BLaER1 (cell line): ENCODE results near the gene APC.
"Not testable (repeated sequence)": the region's sequence is repeated elsewhere in the genome, so short reads cannot be mapped to it uniquely, and the experiment has no call there.

Experiments used
- H3K27ac ChIP-seq: shearing (Covaris generic); formaldehyde crosslinking; 2 replicates; pipeline ENCODE4 v1.8.1; 2022
- H3K27me3 ChIP-seq: shearing (Covaris generic); formaldehyde crosslinking; 2 replicates; pipeline ENCODE4 v1.8.1; 2022
- H3K36me3 ChIP-seq: shearing (Covaris generic); formaldehyde crosslinking; 2 replicates; pipeline ENCODE4 v1.8.1; 2022
- H3K4me1 ChIP-seq: shearing (Covaris generic); formaldehyde crosslinking; 2 replicates; pipeline ENCODE4 v1.8.1; 2022
- H3K4me2 ChIP-seq: shearing (Covaris generic); formaldehyde crosslinking; 2 replicates; pipeline ENCODE4 v1.8.1; 2022
- H3K4me3 ChIP-seq: shearing (Covaris generic); formaldehyde crosslinking; 2 replicates; pipeline ENCODE4 v1.8.1; 2022
- H3K9ac ChIP-seq: shearing (Covaris generic); formaldehyde crosslinking; 2 replicates; pipeline ENCODE4 v1.8.1; 2022
- H3K9me3 ChIP-seq: shearing (Covaris generic); formaldehyde crosslinking; 2 replicates; pipeline ENCODE4 v1.8.1; 2022
- H4K20me1 ChIP-seq: shearing (Covaris generic); formaldehyde crosslinking; 2 replicates; pipeline ENCODE4 v1.8.1; 2022
- Cebpa-rat ChIP-seq: shearing (Covaris generic); IDR thresholded peaks from 2 replicates; pipeline ENCODE4 v1.8.1; 2022

Gene APC

DNA sequence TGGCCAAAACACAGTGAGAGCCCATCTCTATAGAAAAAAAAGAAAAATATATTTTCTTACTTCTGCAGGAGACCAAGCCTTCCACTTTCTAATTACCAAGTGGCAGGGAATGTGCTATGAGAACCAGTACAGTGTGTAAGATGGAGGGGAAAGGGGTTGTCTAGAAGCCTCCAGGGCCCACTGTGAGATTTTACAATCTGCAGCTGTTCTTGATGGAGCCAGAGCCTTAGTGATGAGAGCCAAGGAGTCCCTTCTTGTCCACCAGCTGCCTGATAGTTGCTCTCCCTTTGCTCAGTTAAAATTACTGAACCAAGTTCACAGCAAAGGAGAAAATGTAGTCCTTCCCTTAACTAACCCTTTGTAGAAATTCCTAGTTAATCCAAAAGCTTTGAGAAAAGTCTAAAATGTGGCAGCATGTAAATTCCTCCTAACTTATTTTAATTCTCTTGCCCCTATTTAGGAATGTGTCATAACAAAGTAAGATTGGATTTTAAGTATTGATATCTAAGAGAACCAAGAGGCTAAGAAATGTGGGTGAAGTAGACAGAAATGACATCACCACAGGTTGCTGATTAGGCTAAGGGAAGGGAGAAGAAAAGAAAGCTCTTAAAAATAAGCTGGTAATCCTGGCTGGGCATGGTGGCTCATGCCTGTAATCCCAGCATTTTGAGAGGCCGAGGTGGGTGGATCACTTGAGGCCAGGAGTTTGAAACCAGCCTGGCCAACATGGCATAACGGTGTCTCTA lies 142.7 kb downstream of the APC start:
- no peak overlapping the region for H3K4me3 ChIP-seq
- H3K4me1 ChIP-seq, result no peaks in the 10 kb centered on the region; the same call in 1 of the 2 replicates
- no peak overlapping the region for H3K4me2 ChIP-seq
- TF ChIP-seq Cebpa-rat, result no peak
- no peak overlapping the region for H3K27ac ChIP-seq
- H3K9ac ChIP-seq, result no peak overlapping the region
- peaks cover 64% of the 10 kb centered on the region; the same call in 1 of the 2 replicates for H4K20me1 ChIP-seq
- H3K27me3 ChIP-seq, result no peaks in the 10 kb centered on the region
- peaks cover 95% of the 10 kb centered on the region for H3K36me3 ChIP-seq
- no peaks in the 10 kb centered on the region for H3K9me3 ChIP-seq

DNA sequence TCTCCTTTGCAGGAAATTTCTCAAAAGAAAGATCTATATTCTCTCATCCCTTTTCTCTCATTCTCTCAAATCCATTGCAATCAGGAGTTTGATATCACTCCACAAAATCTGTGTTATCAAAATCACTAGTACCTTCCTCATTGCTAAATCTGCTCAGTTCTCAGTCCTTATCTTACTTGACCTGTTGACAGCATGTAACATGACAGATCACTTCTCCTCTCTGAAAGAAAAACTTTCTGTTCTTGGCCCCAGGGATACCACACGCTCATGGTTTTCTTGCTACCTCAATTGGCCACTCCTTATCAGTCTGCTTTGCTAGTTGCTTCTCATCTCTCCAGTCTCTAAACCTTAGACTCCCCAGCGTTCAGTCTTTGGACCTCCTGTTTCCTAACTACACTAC lies 145.5 kb downstream of the APC start:
- Histone ChIP-seq H3K9me3 (no peaks in the 10 kb centered on the region), H3K36me3 (peaks cover 96% of the 10 kb centered on the region)

DNA sequence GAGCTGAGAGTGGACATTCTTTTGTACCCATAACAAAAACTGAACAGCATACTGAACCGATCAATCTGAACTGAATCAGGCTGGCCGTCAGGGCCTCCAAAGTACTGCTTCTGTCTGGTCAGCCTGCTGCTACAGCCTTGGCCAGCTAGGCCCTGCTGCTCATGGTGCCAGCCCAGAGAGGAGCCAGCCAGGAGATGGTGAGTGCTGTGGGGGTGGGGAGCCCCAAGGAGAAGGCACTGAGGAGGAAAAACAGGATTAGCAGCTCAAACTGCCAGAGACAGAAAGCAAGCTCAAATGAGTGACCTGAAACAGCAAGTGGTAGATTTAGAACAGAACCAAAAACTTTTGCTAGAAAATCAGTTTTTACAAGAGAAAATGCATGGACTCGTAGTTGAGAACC lies 147.3 kb downstream of the APC start:
- no peak for TF ChIP-seq Cebpa-rat
- no peaks in the 10 kb centered on the region for H3K27me3 ChIP-seq
- H3K9me3 ChIP-seq, result no peaks in the 10 kb centered on the region
- no peak overlapping the region for H3K27ac ChIP-seq
- H3K4me2 ChIP-seq, result no peak overlapping the region
- H4K20me1 ChIP-seq, result peaks cover 66% of the 10 kb centered on the region; the same call in 1 of the 2 replicates
- H3K9ac ChIP-seq, result no peak overlapping the region
- no peak overlapping the region for H3K4me3 ChIP-seq
- H3K36me3 ChIP-seq, result peaks cover 93% of the 10 kb centered on the region
- H3K4me1 ChIP-seq, result peaks cover 10% of the 10 kb centered on the region; the same call in 1 of the 2 replicates

More for the DNA sequence above, 145.5 kb downstream of the APC start:
- Histone ChIP-seq H4K20me1 (peaks cover 72% of the 10 kb centered on the region; the same call in 1 of the 2 replicates), H3K9ac (no peak overlapping the region), H3K27me3 (no peaks in the 10 kb centered on the region), H3K4me2 (no peak overlapping the region), H3K27ac (no peak overlapping the region), H3K4me1 (peaks cover 10% of the 10 kb centered on the region), H3K4me3 (no peak overlapping the region)
- TF ChIP-seq Cebpa-rat, result no peak

DNA sequence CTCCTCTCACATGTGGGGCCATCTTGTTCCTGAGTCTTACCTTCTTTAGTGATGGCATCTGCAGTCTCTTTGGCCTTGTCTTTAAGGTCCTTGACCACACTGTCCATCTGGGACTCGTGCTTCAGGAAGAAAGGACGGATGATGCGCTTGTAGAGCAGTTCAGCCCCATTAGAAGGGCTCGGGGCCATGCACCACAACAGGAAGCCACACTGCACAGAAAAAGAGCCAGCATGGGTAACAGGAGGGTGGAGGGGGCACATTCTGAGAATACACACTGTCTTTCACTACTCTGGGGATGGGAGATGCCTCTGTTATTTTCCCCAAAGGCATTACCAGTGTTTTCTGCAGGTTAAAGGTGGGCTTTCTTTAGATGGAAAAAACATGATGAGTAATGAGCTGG lies 149.3 kb downstream of the APC start:
- H3K36me3 ChIP-seq, result peaks cover 91% of the 10 kb centered on the region
- H3K4me2 ChIP-seq, result peak overlapping the region; percentile 4; the same call in 1 of the 2 replicates
- TF ChIP-seq Cebpa-rat, result no peak
- H3K27ac ChIP-seq, result no peak overlapping the region
- no peaks in the 10 kb centered on the region for H3K27me3 ChIP-seq
- peaks cover 46% of the 10 kb centered on the region; the same call in 1 of the 2 replicates for H4K20me1 ChIP-seq
- peaks cover 10% of the 10 kb centered on the region; the same call in 1 of the 2 replicates for H3K4me1 ChIP-seq
- H3K9me3 ChIP-seq, result no peaks in the 10 kb centered on the region
- no peak overlapping the region for H3K9ac ChIP-seq
- H3K4me3 ChIP-seq, result no peak overlapping the region

DNA sequence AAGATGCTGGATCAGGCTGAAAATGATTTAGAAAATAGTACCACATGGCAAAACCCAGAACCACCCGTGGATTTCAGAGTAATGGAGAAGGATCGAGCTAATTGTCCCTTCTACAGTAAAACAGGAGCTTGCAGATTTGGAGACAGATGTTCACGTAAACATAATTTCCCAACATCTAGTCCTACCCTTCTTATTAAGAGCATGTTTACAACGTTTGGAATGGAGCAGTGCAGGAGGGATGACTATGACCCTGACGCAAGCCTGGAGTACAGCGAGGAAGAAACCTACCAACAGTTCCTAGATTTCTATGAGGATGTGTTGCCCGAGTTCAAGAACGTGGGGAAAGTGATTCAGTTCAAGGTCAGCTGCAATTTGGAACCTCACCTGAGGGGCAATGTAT lies 154.4 kb downstream of the APC start:
- H3K4me3 ChIP-seq, H3K4me2 ChIP-seq, H3K27ac ChIP-seq, H3K9me3 ChIP-seq, H3K4me1 ChIP-seq, H3K9ac ChIP-seq, H3K27me3 ChIP-seq: not testable (repeated sequence)
- Histone ChIP-seq H4K20me1 (peaks cover 46% of the 10 kb centered on the region; the same call in 1 of the 2 replicates), H3K36me3 (peaks cover 86% of the 10 kb centered on the region)

DNA sequence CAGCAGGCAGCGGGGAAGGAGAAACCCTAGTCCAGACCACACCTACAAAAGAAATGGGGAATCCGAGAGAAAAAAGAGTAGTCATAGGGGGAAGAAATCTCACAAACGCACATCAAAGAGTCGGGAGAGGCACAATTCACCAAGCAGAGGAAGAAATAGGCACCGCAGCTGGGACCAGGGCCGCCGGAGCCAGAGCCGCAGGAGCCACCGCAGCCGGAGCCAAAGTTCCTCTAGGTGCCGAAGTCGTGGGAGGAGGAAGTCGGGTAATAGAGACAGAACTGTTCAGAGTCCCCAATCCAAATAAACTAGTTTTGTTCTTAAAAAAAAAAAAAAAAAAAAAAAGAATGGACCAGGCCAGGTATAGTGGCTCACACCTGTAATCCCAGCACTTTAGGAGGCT lies 155.1 kb downstream of the APC start:
- Histone ChIP-seq H3K4me2 (no peak overlapping the region), H3K27ac (no peak overlapping the region), H3K27me3 (no peaks in the 10 kb centered on the region), H3K36me3 (peaks cover 87% of the 10 kb centered on the region), H3K4me1 (no peaks in the 10 kb centered on the region), H3K4me3 (no peak overlapping the region), H4K20me1 (peaks cover 48% of the 10 kb centered on the region; the same call in 1 of the 2 replicates), H3K9me3 (no peaks in the 10 kb centered on the region), H3K9ac (no peak overlapping the region)
- TF ChIP-seq Cebpa-rat, result no peak

DNA sequence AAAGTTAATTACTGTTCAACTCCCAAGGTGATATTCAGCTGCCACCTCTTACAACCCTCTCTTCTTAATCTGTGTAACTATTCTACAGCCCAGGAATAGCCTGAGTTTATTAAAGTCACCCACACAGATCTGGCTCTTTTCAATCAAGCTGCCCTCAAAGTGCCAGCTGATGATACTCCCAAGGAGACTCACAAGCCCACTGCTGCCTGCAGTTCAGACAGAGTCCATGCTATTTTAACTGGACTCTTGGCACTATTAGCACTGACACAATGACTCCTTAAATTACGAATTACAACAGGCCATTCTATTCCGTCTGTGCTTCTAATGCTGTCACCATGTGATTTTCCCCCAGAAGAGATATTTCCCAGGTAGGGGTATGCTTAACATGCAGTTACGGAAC lies 158.0 kb downstream of the APC start:
- H3K4me2 ChIP-seq, result no peak overlapping the region
- H3K27me3 ChIP-seq, result no peaks in the 10 kb centered on the region
- no peaks in the 10 kb centered on the region for H3K4me1 ChIP-seq
- H3K36me3 ChIP-seq, result peaks cover 89% of the 10 kb centered on the region
- no peak overlapping the region for H3K4me3 ChIP-seq
- H3K9me3 ChIP-seq, result no peaks in the 10 kb centered on the region
- no peak overlapping the region for H3K9ac ChIP-seq
- no peak for TF ChIP-seq Cebpa-rat
- H3K27ac ChIP-seq, result no peak overlapping the region
- H4K20me1 ChIP-seq, result peaks cover 57% of the 10 kb centered on the region; the same call in 1 of the 2 replicates
